Stimulated activated naive CD4-positive, alpha-beta T cell (primary cell): ENCODE measurements around the gene PAFAH1B1.
A peak's percentile ranks its signal among the peaks of the same experiment; 100 is the strongest.

Source experiments
- DNase-seq, 6 experiments: peaks; one replicate each; lab custom pipeline; 2025; lab: John Stamatoyannopoulos, UW

PAFAH1B1 gene

GRCh38 chr17:2704031-2704889, 110.8 kb downstream of the PAFAH1B1 start:
- no peak for DNase-seq

DNA sequence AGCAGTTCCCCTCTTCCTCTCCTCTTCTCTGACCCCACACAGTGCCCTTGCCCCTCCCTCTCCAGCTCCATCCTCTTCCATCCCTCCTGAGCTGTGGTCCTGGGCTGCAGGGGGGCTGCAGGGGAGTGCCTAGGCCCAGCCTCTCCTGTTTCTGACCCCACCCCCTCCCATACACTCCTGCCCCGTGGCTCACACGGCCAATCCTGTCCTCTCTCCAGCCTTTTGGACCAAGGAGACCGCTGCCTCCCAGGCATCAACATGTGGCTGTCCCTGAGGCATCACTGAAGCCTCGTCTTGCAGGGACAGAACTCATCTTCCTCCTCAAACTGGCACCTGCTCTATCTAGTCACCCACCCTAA, 111.4 kb downstream of the PAFAH1B1 start:
- DNase-seq = no peak

DNA sequence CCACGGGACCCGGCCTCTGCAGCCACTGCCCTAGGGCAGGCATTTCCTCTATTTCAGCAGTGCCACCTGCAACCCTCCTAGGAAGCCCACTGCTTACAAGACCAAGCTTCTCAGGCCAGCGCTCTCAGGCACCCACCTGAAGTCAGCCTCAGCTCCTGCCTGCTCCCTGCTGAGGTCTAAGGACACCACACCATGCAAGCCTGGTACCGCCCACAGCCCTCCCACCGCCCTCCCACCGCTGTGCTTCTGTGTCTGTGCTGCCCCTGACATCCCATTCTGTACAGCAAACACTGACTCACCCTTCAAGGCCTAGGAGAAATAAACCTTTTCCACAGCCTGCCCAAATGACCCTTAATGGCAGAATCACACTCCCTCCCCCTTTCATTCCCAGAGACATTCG, 111.8 kb downstream of the PAFAH1B1 start:
- DNase-seq = no peak

- no peak for DNase-seq
Observed at GRCh38 chr17:2705888-2706795, 112.7 kb downstream of the PAFAH1B1 start.

DNA sequence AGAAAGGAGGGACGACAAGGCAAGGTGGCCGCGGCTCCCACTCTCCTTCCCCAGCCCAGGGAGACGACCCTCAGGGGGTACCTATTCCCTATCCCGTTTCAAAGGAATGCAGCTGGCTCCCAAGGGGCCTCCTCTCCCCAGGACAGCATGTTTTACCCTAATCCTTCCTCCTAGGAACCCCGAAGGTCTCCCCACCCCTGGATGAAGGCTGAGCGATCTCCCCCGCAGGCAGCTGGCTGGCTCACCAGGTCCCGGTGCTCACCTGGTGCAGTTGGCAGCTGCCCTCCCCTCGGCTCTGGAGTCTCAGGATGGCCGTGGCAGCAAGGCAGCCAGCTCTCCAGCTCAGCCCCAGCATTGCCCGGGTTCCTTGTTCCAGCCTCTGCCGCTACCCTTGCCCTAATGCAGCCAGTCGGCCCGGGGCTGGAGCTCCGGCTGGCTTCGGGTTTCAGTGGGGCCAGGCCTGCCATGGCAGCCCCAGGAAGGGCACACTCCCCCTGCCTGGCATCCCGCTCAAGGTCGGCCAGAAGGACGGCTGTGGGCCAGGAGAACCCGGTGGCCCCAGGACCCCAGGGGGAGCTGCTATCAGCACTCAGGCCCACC, 113.6 kb downstream of the PAFAH1B1 start:
- no peak for DNase-seq

GRCh38 chr17:2707721-2708584, 114.5 kb downstream of the PAFAH1B1 start:
- no peak for DNase-seq

- no peak for DNase-seq
Observed at GRCh38 chr17:2708585-2709182, 115.2 kb downstream of the PAFAH1B1 start.

GRCh38 chr17:2709183-2709661, 115.8 kb downstream of the PAFAH1B1 start:
- no peak for DNase-seq

DNA sequence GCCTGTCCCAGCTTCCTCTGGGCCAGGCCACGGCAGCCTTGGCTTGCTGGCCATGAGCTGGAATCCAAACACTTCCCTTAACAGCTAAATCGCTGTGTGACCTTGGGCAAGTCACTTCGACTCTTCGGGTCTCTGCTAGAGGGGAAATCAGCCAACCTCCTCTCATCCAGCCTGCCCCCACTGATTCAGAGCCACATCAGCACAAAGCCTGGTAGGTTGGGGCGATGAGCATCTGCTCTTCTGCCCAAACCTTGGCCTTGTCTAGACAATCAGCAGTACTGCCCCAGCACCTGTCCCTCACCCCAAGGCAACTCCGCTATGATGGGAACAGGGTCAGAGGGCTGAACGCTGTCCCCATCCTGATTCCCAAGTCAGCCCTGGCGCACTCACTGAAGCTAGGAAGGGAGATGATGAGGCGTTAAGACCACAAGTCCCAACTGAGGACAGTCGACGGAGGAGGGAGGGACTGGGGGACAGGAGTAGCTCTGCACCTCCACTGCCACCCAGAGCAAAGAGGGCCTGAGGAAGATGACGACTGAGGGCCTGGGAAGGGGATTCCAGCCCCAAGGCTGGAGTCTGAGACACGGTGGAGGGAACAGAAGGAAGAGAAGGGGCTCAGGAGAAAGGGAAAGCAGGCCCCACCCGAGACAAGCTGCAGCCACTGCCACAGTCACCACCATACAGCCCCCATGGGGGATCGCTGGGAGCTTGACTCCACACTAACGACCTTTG, 116.8 kb downstream of the PAFAH1B1 start:
- DNase-seq = no peak

GRCh38 chr17:2710803-2711607, 117.6 kb downstream of the PAFAH1B1 start:
- DNase-seq = peak in 3 of 6 experiments; percentile 12 to 34 (median 16)

GRCh38 chr17:2711608-2712299, 118.3 kb downstream of the PAFAH1B1 start, which contains the start of gene CLUH:
CLUH (minus strand) TSS chr17:2711764; CDS start chr17:2711661, 103 bp downstream.
- peak; percentile 86 to 95 (median 94) for DNase-seq

DNA sequence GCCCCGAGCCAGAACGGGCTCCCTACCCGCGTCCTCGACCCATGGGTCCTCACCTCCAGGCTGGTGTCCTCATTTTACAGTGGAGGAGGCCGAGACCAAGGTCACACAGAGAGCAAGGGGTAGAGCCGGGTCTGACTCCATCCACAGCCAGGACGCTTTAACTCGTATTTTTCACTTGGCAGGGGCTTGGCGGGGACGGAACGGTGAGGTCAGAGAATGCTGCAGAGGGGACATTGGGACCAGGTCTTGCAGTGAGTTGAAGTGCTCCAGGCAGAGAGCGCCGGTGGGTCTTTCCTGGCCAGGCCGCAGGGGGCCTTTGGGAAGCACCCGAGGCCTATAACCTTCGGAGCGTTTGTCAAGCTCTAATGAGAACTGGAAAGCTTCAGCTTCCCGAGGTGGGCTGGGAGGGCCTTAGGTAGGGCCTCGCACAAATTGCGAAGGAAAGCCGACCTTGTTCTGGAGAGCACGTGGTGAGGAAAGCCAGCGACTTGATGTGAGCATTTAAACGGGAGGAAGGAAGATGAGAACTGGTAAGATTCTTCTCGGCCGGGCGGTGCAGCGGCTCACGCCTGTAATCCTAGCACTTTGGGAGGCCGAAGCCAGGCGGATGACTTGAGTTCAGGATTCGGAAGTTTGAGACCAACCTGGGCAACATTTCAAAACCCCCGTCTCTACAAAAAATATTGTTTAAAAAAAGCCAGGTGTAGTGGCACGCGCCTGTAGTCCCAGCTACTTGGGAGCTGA, 119.0 kb downstream of the PAFAH1B1 start:
- no peak for DNase-seq

DNA sequence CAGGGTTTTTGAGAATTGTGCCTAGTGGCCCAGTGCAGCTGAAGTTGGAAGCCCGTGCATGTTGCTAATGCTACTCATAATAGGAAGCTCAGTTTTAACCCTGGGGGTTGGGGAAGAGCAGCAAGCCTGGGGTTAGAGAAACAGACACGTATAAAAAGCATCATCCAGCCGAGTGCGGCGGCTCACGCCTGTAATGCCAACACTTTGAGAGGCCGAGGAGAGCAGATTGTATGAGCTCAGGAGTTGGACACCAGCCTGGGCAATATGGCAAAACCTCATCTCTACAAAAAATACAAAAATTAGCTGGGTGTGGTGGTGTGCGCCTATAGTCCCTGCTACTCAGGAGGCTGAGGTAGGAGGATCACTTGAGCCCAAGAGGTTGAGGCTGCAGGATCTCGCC, 120.4 kb downstream of the PAFAH1B1 start:
- DNase-seq = no peak

- DNase-seq = no peak
Observed at GRCh38 chr17:2716649-2717048, 123.2 kb downstream of the PAFAH1B1 start.

DNA sequence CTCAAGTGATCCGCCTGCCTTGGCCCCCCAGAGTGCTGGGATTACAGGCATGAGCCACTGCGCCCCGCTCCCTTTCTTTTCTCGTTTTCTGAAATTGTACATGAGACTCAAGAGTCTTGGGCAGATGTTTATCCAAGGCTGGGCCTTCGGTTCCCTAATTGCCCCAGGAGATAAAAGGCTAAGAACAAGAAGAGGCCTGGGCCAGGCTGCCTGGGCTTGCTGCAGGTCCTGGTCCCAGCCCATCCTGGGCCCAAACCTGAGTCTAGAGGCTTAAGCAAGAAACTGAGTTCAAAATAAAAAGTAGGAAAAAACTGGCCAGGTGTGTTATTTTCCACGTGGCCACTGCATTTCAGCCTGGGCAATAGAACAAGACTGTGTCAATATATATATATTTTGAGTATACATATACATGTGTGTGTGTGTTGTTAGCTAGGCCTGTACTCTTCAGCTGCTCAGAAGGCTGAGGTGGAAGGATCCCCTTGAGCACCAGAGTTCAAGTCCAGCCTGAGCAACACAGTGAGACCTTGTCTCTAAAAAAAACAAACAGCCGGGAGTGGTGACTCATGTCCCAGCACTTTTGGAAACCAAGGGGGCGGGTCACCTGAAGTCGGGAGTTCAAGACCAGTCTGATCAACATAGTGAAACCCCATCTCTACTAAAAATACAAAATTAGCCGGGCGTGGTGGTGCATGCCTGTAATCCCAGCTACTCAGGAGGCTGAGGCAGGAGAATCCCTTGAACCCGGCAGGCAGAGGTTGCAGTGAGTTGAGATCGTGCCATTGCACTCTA, 124.9 kb downstream of the PAFAH1B1 start:
- no peak for DNase-seq

GRCh38 chr17:2719861-2720260, 126.4 kb downstream of the PAFAH1B1 start:
- no peak for DNase-seq

DNA sequence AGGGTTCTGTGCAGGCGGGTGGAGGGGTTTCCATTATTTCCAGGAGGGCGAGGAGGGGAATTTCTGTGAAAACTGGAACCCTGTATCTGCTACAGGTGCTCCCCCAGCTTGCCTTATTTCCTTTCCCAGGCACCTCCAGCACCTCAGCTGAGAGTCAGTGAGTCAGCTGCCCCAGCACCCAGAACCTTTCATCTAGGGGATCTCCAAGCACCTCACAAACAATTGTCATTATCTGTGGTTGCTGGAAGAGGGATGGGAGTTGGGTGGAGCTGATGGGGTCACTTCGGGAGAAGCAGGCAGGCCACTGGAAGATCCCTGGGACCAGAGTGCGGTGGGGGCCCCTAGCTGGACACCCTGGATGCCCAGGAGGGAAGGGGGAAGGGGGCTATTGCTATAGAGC, 128.1 kb downstream of the PAFAH1B1 start:
- DNase-seq = no peak
